Aorta (tissue), 5 donors: ENCODE measurements around the gene SBNO2. TPM values are rescaled to one million over a fixed set of nuclear protein-coding genes. Genes with fewer than 3 reads are reported as not detected.

Source experiments
- ATAC-seq: fragments of 200-7000 bp; cut with Tn5 transposase; one replicate; pipeline ENCODE4 v1.9.1; 2022; ENCODE audit warnings: moderate library complexity; ENCODE audit not compliant: low FRiP score
- DNase-seq, 2 donors: peaks; one replicate each; pipeline ENCODE4 v3.0.0-alpha.2; 2020
- H3K27ac ChIP-seq, 2 donors: one replicate each; pipeline ENCODE4 v1.5.1; 2013; ENCODE audit warnings: low read length in 2 of 2, mild to moderate bottlenecking in 2 of 2, moderate library complexity in 2 of 2, control low read depth in 1 of 2, inconsistent platforms in 1 of 2, low read depth in 1 of 2
- H3K27me3 ChIP-seq, 2 donors: one replicate each; pipeline ENCODE4 v1.6.1; 2013; ENCODE audit warnings: control low read depth in 1 of 2, low read length in 1 of 2, mild to moderate bottlenecking in 1 of 2, moderate library complexity in 1 of 2; ENCODE audit not compliant: insufficient read depth in 2 of 2, control insufficient read depth in 1 of 2
- H3K36me3 ChIP-seq, 2 donors: one replicate each; pipeline ENCODE4 v1.6.1; 2013; ENCODE audit warnings: control low read depth in 1 of 2, low read length in 1 of 2, mild to moderate bottlenecking in 1 of 2; ENCODE audit not compliant: insufficient read depth in 2 of 2, control insufficient read depth in 1 of 2
- H3K4me1 ChIP-seq, 2 donors: one replicate each; pipeline ENCODE4 v1.6.1; 2013; ENCODE audit warnings: low read length in 2 of 2, control low read depth in 1 of 2, mild to moderate bottlenecking in 1 of 2, moderate library complexity in 1 of 2; ENCODE audit not compliant: insufficient read depth in 2 of 2, control insufficient read depth in 1 of 2
- H3K4me3 ChIP-seq, 2 donors: one replicate each; pipeline ENCODE4 v1.5.1; 2013; ENCODE audit warnings: low read length in 2 of 2, control low read depth in 1 of 2, mild to moderate bottlenecking in 1 of 2
- H3K9me3 ChIP-seq: one replicate; pipeline ENCODE4 v1.6.1; 2013; ENCODE audit warnings: mild to moderate bottlenecking, low read length; ENCODE audit not compliant: control insufficient read depth
- WGBS, 2 donors: extraction: QIAGEN DNeasy Blood & Tissue Kit; methylation state at CpG; one replicate each; pipeline ENCODE4 v1.1.7; 2013; 5-methylcytosine and 5-hydroxymethylcytosine counted together
- intact Hi-C, 2 donors: fragments of 100-400 bp; cut with DNase I; formaldehyde crosslinking; loops; one replicate each; pipeline versions ENCODE4 v1.14.2 to v1.15.0; 2022
- polyA plus RNA-seq, 2 donors: library from polyadenylated mRNA; stranded (reverse); fragments of 200-250 nt; gene quantifications; one replicate each; pipeline ENCODE4 v1.2.3, GENCODE V29; 2013
- total RNA-seq, 2 donors: library from RNA; stranded (reverse); fragmentation: NEBNext Ultra II Directional; extraction: Animal tissue kit (Norgen Biotek cat#: 25700); gene quantifications; one replicate each; pipeline ENCODE4 v1.2.1, GENCODE V29; 2021
- donor health status: healthy with polysubstance abuse.
- donor health status: Bipolar disorder and iron deficiency.
- donor health status: DM: no; HTN: no; CAD: no.
- donor health status: DM: no; HTN: no; CAD: no.
- donor health status: DM: yes; HTN: yes; CAD: no.

SBNO2 gene
- total and polyA plus RNA-seq, 4 donors: 11.0 to 165 (median 75.2) TPM

- H3K4me1 ChIP-seq: no peaks in the 10 kb centered on the region
- no peaks in the 10 kb centered on the region for H3K36me3 ChIP-seq
- no peak overlapping the region for H3K4me3 ChIP-seq
- intact Hi-C loops: loop anchor here (5.0 kb wide), 2 partner anchors 40 to 60 kb away; no protein-coding TSS in a partner anchor
- no peaks in the 10 kb centered on the region for H3K9me3 ChIP-seq
- no peak for DNase-seq
- H3K27ac ChIP-seq: peak overlapping the region in 1 of 2 donors; percentile 11
- no peaks in the 10 kb centered on the region for H3K27me3 ChIP-seq
- ATAC-seq: no peak
- WGBS, 2 donors: 55 to 59% methylated on average over 15 of the region's 15 CpGs
These were observed 2.2 kb downstream of the SBNO2 start for GRCh38 chr19:1171755-1172352.

DNA sequence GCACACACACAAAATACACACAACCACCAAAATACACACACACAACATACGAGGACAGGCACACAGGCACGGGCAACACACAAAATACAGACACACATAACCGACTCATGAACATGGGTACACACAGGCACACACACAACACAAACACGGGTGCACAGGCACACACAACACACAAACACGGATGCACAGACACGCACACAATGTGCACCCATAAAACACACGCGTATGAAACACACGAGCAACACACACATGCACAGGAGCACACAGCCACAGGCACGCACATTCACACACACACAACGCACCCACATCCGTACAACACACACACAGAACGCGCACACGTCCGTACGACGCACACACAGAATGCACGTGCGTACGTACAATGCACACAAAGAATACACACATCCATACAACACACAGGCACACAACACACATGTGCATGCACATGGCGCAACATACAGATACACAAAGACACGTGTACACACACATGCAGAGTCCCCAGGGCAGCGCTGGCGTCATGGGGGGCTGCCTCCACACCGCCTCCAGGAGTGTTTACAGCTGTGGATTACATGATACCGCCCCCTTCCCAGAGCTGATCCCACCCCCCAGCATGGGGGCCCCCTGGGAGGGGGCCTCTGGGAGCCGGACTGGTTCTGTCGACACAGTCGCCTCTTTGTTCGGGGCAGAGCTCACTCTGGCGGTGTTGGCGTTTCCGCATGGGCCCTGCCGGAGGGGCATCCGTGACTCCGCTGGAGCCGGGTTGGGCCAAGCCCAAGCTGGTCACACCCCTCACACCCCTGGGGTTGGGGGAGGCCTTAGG, 2.9 kb downstream of the SBNO2 start:
- DNase-seq (no peak), ATAC-seq (no peak)
- Histone ChIP-seq H3K27me3 (no peaks in the 10 kb centered on the region), H3K4me3 (no peak overlapping the region), H3K4me1 (no peaks in the 10 kb centered on the region), H3K27ac (no peak overlapping the region), H3K36me3 (no peaks in the 10 kb centered on the region), H3K9me3 (no peaks in the 10 kb centered on the region)
- 88 to 89% methylated on average over 38 of the region's 38 CpGs for WGBS, 2 donors
- intact Hi-C loops: loop anchor here (5.0 kb wide), 2 partner anchors 39 to 59 kb away; no protein-coding TSS in a partner anchor

DNA sequence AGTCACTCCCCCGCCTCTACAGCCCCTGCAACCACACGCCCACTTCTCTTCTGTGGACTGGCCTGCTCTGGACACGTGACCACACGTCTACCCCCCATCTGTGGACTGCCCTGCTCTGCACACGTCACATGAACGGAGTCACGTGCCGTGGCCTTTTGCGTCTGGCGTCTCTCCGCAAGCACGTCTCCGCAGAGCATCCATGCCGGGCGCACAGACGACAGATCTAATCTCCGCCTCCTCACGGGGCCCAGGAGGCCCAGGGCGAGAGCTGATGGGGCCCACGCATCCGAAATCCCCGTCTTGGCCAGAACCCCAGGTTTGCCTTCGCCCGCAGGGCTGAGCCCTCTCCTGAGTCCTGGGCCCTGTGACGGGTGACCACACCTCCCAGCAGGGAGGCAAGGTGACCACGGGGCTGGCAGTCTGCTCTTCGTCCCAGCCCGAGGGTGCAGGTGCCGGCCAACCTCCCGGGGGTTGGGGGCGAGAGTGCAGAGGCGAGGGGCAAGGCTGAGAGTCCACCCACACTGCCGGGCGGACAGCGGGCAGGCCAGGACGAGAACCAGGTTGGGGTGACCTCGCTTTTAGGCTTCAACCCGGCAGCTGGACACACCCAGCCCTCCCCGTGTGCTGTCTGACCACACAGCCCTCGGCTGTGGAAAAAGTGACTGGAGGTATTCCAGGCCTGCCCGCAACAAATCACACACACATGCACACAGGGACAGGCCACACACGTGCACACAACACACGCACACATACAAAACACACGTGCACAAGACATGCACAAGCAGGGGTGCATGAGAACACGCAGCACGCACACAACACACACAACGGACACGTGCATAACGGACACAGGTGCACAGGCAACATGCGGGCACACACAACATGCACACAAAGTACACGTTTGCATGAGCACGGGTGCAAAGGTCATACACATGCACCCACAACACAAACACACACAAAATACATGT, 3.9 kb downstream of the SBNO2 start:
- Histone ChIP-seq H3K4me3 (no peak overlapping the region), H3K9me3 (no peaks in the 10 kb centered on the region), H3K4me1 (no peaks in the 10 kb centered on the region), H3K27ac (no peak overlapping the region), H3K27me3 (no peaks in the 10 kb centered on the region), H3K36me3 (no peaks in the 10 kb centered on the region)
- WGBS, 2 donors: 87 to 88% methylated on average over 52 of the region's 52 CpGs
- peak in 1 of 2 donors; percentile 77 for DNase-seq
- ATAC-seq: no peak
- intact Hi-C loops: loop anchor here (5.0 kb wide), 2 partner anchors 38 to 58 kb away; no protein-coding TSS in a partner anchor

GRCh38 chr19:1169411-1169791, 4.7 kb downstream of the SBNO2 start:
- WGBS, 2 donors: 74 to 81% methylated on average over 10 of the region's 10 CpGs
- intact Hi-C loops: no loop called here
- H3K9me3 ChIP-seq: no peaks in the 10 kb centered on the region
- H3K36me3 ChIP-seq: no peaks in the 10 kb centered on the region
- no peak overlapping the region for H3K27ac ChIP-seq
- H3K4me3 ChIP-seq: no peak overlapping the region
- DNase-seq (no peak), ATAC-seq (no peak)
- no peaks in the 10 kb centered on the region for H3K4me1 ChIP-seq
- no peaks in the 10 kb centered on the region for H3K27me3 ChIP-seq

DNA sequence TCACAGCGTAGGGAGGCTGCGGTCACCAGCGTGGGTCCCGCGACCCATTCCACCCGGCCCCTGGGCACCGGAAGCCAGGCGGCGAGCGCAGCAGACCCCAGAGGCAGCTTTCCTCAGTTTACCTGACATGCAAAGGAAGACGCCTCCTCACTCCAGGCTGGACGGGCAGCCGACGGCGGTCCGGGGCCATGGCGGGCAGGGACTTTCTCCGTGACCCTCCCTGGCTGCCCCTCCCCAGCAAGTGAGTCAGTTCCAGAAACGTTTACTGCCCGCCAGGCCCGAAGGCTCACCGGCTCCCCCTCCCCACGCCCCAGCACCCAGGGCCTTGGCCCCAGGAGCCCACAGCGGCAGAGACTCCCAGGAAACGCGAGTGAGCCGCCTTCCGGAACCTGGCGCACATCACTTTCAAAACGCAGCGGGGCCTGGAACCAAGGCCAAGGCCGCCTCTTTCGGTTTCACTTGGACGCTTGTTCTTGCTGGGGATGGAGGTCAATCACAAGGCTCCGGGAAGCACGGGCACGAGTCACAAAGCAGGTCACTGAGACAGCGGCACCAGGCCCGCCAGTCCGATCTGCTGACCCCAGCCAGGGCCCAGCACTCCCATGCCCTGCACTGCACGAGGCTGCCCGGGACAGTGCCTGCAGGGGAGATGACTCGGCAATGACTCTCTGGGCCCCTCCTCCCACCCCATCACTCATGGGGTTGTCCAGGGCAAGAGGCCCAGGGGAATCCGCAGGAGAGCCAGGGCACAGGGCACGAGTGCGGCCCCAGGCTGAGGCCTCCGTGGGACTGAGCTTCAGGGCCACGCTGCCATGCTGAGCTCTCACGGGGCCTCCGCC, 5.3 kb downstream of the SBNO2 start:
- no peak overlapping the region for H3K4me3 ChIP-seq
- peak in 1 of 2 donors; percentile 79 for DNase-seq
- 78 to 84% methylated on average over 39 to 50 of the region's 50 CpGs for WGBS, 2 donors

GRCh38 chr19:1167687-1168571, 6.1 kb downstream of the SBNO2 start:
- Histone ChIP-seq H3K4me3 (no peak overlapping the region), H3K27me3 (no peaks in the 10 kb centered on the region), H3K27ac (no peak overlapping the region), H3K9me3 (no peaks in the 10 kb centered on the region), H3K4me1 (no peaks in the 10 kb centered on the region), H3K36me3 (no peaks in the 10 kb centered on the region)
- 94% methylated on average over 35 of the region's 35 CpGs for WGBS, 2 donors
- intact Hi-C loops: no loop called here
- ATAC-seq: no peak
- no peak for DNase-seq

More for the DNA sequence above, 5.3 kb downstream of the SBNO2 start:
- no peaks in the 10 kb centered on the region for H3K36me3 ChIP-seq
- intact Hi-C loops: no loop called here
- no peaks in the 10 kb centered on the region for H3K4me1 ChIP-seq
- no peaks in the 10 kb centered on the region for H3K27me3 ChIP-seq
- H3K9me3 ChIP-seq: no peaks in the 10 kb centered on the region
- no peak for ATAC-seq
- H3K27ac ChIP-seq: no peak overlapping the region

DNA sequence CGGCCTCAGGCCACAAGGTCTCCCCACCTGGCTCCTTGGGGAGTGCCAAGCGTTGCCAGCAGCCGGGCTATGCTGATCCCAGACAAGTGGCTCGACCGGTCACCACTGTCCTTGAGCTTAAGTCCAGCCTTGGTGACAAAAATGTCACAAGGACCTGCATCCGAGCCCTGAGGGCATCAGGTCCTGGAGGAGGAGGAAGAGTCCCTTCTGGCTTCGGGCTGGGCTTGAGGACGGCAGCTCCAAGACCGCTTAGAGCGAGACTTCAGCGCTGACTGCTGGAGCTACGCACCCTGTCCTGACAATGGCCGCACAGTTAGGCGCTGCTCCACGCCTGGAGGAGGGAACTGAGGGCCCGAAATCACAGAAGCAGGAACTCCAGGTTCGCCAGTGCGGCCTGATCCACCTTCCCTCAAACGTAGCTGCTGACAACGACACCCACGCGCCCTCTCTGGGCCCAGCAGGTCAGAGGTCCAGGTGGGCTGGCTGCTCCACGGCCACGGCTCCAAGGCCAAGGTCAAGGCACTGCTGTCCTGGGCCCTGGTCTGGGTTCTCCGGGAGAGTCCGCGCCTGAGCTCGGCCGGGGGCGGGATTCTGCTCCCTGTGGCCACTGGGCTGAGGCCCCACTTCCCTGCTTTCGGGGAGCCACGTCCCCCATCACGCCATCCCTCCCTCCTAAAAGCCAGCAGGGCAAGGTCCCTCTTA, 7.0 kb downstream of the SBNO2 start:
- H3K4me3 ChIP-seq: no peak overlapping the region
- DNase-seq (peak in 1 of 2 donors; percentile 73), ATAC-seq (no peak)
- H3K9me3 ChIP-seq: no peaks in the 10 kb centered on the region
- no peak overlapping the region for H3K27ac ChIP-seq
- WGBS, 2 donors: 94 to 96% methylated on average over 33 of the region's 33 CpGs
- H3K4me1 ChIP-seq: no peaks in the 10 kb centered on the region
- intact Hi-C loops: no loop called here
- H3K27me3 ChIP-seq: no peaks in the 10 kb centered on the region
- no peaks in the 10 kb centered on the region for H3K36me3 ChIP-seq
